Measurements from ENCODE around the gene JPH4.
A peak's percentile ranks its signal among the peaks of the same experiment; 100 is the strongest.

JPH4 gene

GRCh38 chr14:23568021-23568599, 10.5 kb downstream of the JPH4 start:
- no peak for DNase-seq (ENCODE audit: low read depth, low spot score)
- in situ Hi-C loops (cut with HindIII; ENCODE audit: low sequenced_read_pairs), result no loop called here
- H3K4me3 ChIP-seq (ENCODE audit: low read depth, low read length), result no peak overlapping the region
- TF ChIP-seq CTCF (IDR thresholded peaks at IDR 0.05; ENCODE audit: low read depth, low read length), result no peak

GRCh38 chr14:23567186-23568020, 11.2 kb downstream of the JPH4 start, which contains the start of gene AP1G2:
AP1G2 (minus strand) TSS chr14:23567791; CDS start chr14:23567314, 477 bp downstream.
- H3K4me3 ChIP-seq (ENCODE audit: low read depth, low read length), result peak within 1 kb of the TSS; percentile 60
- no peak for TF ChIP-seq CTCF (IDR thresholded peaks at IDR 0.05; ENCODE audit: low read depth, low read length)
- DNase-seq (ENCODE audit: low read depth, low spot score), result peak; percentile 56
- in situ Hi-C loops (cut with HindIII; ENCODE audit: low sequenced_read_pairs), result no loop called here

- no peak for DNase-seq (ENCODE audit: low read depth, low spot score)
- TF ChIP-seq CTCF (IDR thresholded peaks at IDR 0.05; ENCODE audit: low read depth, low read length), result peak; percentile 38
- peak overlapping the region; percentile 60 for H3K4me3 ChIP-seq (ENCODE audit: low read depth, low read length)
- in situ Hi-C loops (cut with HindIII; ENCODE audit: low sequenced_read_pairs), result no loop called here
Measured at GRCh38 chr14:23566778-23567185, 11.8 kb downstream of the JPH4 start.

- no peak overlapping the region for H3K4me3 ChIP-seq (ENCODE audit: low read depth, low read length)
- DNase-seq (ENCODE audit: low read depth, low spot score), result no peak
- no peak for TF ChIP-seq CTCF (IDR thresholded peaks at IDR 0.05; ENCODE audit: low read depth, low read length)
- in situ Hi-C loops (cut with HindIII; ENCODE audit: low sequenced_read_pairs), result no loop called here
Measured at GRCh38 chr14:23566112-23566777, 12.3 kb downstream of the JPH4 start.

GRCh38 chr14:23565626-23566025, 13.0 kb downstream of the JPH4 start:
- H3K4me3 ChIP-seq (ENCODE audit: low read depth, low read length), result no peak overlapping the region
- no peak for DNase-seq (ENCODE audit: low read depth, low spot score)
- no peak for TF ChIP-seq CTCF (IDR thresholded peaks at IDR 0.05; ENCODE audit: low read depth, low read length)
- in situ Hi-C loops (cut with HindIII; ENCODE audit: low sequenced_read_pairs), result no loop called here

- DNase-seq (ENCODE audit: low read depth, low spot score), result no peak
- H3K4me3 ChIP-seq (ENCODE audit: low read depth, low read length), result no peak overlapping the region
- in situ Hi-C loops (cut with HindIII; ENCODE audit: low sequenced_read_pairs), result no loop called here
- no peak for TF ChIP-seq CTCF (IDR thresholded peaks at IDR 0.05; ENCODE audit: low read depth, low read length)
Measured at GRCh38 chr14:23564876-23565275, 13.7 kb downstream of the JPH4 start.
